Fibroblast of skin of right biceps (primary cell): ENCODE results near the gene ACP1.
"Not testable (repeated sequence)": the region's sequence is repeated elsewhere in the genome, so short reads cannot be mapped to it uniquely, and the experiment has no call there.

Experiments
- DNase-seq: peaks from one replicate; pipeline ENCODE4 v3.0.0-alpha.2; 2013

ACP1 gene

DNA sequence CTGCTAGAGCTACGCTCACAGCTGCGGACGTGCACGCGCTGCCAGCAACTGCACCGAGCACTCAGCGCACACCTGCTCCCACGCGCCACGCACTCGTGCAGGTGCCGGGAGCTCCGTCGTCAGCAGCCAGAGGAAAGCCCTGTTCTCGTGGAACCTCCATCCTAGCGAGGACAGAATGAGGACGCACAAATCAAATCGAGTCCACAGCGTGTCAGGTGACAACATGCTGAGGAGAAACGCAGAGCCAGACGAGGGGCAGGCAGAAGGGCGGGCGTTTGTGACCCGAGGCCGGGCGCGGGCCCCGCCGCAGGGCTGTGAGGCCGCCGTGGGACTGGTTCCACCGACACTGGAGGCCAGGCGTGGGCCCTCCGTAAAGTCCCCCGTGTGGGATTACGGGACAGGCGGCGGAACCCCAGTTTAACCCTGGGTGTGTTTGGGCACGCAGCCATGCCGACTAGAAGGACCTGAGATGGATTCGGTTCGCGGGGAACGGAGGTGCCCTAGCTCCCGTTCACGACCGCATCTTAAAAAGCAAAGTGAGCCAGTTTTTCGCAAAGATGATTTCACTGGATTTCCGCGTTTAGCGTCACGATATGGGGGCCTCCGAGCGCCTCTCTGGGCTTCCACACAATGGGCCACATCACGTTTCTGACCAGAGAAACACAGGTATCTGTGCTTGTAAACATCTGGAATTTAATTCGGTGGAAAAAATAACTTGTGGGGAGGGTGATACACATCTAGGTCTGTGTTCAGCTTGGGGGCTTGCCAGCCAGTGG lies 50.0 kb downstream of the ACP1 start:
- no peak for DNase-seq

GRCh38 chr2:315925-316324 lies 51.2 kb downstream of the ACP1 start:
- DNase-seq, result not testable (repeated sequence)

DNA sequence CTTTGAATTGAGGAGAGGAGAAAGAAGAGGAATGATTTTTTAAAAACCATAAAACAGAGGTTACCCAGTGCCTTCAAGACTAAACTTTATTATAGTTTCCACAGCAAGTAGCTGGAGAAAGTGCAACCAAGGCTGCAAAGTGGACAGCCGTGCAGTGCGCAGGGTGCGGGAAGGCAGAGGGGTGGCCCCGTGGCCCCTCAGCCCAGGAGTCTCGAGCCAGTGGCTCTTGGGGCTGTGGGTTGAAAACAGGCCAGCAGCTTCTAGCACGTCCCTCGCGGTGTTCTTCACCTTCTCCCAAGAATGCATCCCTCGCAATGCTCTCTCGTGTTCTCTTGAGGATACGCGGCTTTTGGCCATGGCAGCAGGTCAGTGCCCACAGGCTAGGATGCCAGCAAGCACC lies 51.6 kb downstream of the ACP1 start:
- no peak for DNase-seq

DNA sequence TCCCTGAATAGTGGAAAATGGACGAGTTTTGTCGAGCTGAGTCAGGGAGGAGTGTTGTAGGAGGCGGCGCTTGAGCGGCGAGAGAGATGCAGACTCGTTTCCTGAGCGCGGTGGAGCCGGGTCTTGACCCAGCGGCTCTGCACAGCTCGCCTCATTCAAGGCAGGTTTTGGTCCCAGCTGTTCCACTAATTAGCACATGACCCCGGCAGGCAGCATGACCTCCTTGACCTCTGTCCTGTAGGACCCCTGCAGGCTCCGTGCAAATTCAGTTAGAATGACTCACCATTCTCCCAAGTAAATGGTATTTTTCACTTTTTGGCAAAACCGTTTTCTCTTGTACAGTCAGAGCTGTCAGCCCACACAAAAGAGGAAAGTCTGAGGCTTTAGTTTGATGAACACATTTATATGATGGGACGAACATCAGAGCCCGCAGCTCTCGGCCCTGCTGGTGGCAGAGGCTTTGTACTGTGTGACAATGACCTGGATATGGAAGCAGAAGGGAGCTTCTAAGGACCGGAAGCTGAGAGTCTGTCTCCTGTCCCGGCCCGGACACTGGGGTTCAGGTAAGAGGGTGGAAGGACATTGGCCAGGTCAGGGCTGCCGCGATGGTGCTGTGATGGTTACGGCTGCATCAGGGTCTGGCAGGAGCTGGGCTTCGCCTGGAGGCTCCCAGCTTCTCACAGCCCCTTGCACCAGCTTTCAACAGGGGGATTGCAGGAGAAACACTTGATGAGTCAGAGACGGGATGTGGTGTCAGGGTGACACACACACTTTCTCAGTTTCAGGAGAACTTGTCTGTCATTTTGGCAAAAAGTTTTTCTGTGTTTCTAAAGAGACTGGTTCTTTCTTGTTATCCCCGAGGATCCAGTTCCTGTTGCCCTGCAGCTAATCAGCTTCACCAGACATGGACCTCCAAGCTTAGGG lies 53.0 kb downstream of the ACP1 start:
- peak; percentile 83 for DNase-seq

- DNase-seq, result no peak
Observed at GRCh38 chr2:319059-319600, 54.4 kb downstream of the ACP1 start.

DNA sequence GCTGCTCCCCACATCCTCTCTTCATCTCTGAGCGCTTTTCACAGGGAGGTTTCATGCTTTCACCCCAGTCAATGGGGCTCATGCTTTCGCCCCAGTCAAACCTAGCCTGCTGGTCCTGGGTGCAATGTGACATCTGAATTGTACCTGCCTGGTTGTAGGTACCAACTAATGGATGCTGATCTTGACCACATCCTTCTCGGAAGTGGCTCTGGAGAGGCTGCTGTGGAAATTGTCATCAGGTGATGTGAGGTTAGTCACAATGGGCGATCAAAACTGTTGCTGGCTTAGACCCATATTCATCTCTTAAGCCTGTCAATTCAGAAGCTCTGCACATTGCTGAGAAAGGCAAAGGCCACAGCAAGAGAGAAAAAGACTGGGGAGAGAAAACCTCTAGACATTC lies 55.8 kb downstream of the ACP1 start:
- DNase-seq, result no peak

- no peak for DNase-seq
Observed at GRCh38 chr2:322326-322725, 57.6 kb downstream of the ACP1 start.

GRCh38 chr2:323035-323434 lies 58.3 kb downstream of the ACP1 start:
- no peak for DNase-seq
